NCI-H2081 treated with DMSO at 0.1 percent for 48 hours (cell line): Measurements from ENCODE around the gene NPHP4.

Source experiments
- DNase-seq: peaks from one replicate; lab custom pipeline; 2025; lab: John Stamatoyannopoulos, UW

NPHP4 gene

GRCh38 chr1:5877683-5878530, 114.3 kb downstream of the NPHP4 start:
- DNase-seq: no peak

- no peak for DNase-seq
Observed at GRCh38 chr1:5877001-5877400, 115.2 kb downstream of the NPHP4 start.

- DNase-seq: no peak
Observed at GRCh38 chr1:5876094-5876650, 116.1 kb downstream of the NPHP4 start.

DNA sequence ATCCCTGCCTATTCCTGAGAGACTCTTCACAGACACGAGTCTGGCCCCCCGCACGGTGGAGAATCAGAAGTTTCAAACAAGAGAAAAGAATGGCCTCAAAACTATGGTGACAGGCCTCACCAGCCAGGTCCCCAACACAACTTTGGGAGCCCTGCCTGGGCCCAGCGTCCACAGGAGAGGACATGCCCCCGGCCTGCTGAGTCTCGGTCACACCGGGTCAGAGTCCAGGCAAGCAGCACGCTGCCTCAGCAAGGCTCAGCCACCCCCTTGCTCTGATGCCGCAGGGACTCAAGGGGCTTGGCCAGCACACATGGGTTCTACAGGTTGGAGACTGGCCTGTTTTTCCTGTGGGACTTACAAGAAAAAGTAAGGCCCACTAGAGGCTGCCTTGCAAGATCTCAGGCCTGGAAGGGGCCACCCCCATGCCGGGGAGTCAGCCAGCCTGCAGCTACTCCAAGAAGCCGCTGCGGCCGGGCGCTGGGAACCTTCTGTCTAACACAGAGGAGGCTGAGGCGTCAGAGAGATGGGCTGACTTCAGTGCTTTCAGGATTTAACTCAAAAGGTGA, 116.8 kb downstream of the NPHP4 start:
- no peak for DNase-seq

GRCh38 chr1:5874416-5875110, 117.7 kb downstream of the NPHP4 start:
- no peak for DNase-seq

DNA sequence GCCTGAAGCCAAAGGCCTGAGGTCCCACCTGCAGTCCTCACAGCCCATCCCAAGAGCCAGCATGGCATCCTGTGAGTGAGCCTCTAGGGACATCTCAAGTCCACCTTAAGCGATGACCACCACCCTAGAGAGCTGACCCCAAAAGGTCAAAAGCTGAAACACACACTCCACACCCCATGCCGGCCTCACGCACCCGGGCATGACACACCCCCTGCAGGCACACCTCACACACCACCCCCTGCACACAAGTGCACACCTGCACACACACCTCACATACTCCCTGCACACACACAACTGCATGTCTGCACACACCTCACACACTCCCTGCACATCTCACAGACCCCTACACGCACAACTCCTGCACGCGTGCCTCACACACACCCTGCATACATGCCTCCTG, 118.7 kb downstream of the NPHP4 start:
- DNase-seq: no peak

DNA sequence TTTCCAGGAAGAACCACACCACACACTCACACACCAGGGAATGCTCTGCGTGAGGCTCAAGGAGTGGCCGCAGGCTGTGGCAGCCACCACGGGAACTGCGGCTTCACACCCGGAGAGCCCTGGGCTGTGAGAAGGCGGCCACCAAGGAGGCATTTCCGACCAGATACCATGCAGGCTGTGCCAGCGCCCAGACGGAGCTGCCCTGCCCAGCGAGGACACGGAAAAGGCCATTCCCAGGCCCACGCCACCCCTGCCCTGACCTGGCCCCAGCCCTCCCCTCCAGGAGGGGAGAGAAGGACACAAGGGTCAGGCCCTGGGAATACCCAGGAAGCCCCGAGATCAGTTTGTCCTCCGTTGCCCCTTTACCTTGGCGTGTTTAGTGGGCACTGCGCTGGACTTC, 119.3 kb downstream of the NPHP4 start:
- DNase-seq: no peak

DNA sequence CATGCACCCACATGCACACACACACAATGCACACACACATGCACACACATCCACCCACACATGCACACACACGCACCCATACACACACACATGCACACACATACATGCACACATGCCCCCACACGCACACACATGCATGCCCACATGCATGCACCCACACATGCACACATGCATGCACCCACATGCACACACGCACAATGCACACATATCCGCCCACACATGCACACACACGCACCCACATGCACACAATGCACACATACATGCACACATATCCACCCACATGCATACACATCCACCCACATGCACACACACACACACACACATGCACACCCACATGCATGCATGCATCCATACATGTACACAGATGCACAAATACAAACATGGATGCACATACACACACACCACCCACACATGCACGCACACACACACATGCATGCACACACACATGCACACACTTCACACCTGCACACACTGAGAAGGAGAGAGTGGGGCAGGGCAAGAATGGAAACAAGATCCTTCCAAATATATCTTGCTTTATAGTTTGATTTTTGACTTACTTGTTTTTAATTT, 123.2 kb downstream of the NPHP4 start:
- DNase-seq: no peak

- DNase-seq: no peak
Observed at GRCh38 chr1:5865774-5866173, 126.5 kb downstream of the NPHP4 start.

DNA sequence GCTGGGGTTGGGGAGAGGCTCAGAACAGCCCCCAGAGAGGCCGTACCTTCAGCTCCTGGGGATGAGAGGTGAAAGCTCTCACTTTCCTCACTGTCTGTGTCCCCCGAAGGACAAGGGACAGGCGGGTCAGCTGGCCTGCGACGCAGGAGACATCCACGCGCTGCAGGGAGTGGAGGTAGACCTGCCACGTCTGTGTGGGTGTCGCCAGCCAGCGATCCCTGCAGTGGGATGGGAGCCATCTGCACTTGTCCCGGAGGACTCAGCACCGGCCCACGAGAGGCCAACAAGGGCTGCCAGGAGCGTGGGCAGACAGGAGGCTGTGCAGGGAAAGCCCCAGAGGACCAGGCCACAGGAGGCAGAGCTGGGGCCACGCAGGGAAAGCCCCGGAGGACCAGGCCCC, 127.2 kb downstream of the NPHP4 start:
- DNase-seq: no peak

DNA sequence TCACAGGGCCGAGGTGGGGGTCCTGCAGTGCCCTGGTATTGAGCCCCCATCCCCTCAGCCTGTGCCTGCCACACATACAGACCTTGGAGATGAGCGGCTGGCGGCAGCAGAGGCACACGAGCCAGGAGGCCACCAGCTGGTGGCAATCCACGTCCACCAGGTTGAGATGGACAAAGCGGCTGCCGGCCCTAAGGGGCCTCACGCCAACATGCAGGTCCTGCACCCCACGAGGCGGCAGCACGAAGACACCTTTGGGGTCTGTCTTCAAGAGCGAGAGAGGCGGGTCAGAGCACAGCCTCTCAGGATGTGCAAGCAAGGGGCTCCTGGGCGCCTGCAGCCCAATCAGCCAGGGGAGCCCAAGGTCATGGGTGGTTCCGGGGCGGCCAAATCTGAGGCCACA, 128.0 kb downstream of the NPHP4 start:
- DNase-seq: no peak

DNA sequence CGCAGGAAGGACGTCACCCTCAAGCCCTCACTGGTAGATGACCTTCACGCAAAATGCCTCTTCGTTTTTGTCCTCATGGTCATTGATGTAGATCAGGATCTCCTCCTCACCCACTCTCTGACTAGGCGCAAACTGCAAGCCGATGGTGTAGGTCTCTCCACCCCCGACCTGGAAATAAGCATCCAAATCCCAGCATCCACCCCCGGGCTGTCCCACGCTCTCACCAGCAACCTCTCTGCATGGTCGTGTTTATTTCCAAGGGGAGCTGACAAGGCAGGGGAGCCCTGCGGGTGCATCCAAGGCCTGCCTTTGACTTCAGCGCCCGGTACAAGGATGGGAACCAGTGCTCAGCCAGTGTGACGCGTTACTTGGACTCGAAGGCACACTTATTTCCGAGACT, 129.0 kb downstream of the NPHP4 start:
- DNase-seq: no peak

DNA sequence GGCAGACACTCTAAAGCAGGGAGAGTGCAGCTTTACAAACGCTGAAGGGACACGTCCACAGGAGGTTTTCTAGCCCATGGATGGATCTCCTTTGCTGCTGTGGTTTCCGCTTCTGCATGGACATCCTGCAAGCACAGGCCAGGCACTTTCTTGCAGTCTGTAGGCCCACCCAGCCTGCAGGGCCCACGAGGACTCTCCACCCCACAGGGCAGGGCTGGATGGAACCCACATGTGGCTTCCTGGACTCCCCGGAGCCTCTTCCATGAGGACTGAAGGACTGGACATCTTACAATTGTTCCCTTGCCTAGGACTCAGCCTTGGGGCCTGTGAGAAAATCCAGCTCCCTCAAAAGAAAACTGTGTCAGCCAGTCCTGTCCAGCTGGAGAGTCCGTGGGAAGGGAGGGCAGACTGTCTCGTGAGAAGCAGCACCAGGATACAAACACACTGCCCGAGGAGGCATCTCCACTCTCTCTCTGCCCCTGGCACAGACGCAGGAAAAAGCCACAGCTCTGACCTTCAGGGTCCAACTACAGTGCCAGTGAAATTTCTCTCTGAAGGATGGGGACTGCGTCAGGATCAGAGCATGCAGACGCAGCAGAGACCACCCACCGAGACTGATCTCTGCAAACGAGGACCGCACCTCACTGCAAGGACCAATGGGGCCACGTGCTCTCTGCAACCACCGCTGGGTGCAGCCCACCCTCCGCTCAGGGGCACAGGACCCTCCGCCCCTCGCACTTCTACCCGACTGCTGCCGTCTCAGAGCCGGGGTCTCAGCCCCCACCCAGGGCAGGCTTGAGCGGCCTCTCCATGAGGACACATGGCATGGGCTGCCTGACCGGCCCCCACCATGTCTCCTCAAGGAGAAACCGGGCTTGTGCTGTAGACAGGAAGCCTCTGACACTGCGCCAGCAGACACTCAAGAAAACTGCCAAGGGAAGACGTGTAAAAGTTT, 130.1 kb downstream of the NPHP4 start:
- DNase-seq: no peak

DNA sequence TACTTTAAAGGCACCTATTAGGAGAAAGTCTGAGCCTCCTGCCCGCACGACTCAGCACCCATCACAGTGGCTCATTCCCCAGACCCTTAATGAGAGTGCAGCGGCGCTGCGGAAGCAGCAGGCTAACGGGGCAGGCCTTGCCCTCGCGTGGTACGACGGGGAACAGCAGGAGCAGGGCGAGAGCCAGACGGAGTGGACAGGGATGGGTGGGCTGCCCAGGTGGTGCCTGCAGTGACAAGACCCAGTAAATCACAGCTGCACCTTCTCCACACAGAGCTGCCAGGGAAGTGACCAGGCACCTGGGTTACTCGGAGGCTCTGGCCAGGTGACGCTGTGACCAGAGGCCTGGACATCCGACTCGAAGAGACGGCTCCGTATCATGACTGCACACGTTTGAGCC, 131.9 kb downstream of the NPHP4 start:
- DNase-seq: no peak

DNA sequence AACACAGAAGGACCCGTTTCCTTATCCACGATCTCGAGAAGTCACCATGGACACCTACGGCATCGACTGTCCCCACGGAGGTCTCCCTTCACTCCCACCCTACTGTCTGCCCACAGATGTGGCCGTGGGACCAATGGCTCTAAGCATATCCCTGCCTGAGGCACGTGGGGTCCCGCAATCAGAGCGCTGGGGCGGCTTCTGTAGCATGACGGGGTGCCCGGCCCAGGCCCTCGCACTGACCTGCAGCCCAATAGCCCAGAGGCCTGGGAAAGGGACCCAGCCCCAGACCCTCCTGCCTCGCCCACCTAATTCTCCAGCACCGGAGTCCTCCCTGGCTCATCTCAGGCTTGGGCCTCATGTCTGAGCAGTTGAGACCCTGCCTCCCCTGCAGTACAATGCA, 132.5 kb downstream of the NPHP4 start:
- no peak for DNase-seq

- DNase-seq: no peak
Observed at GRCh38 chr1:5858844-5859407, 133.3 kb downstream of the NPHP4 start.

DNA sequence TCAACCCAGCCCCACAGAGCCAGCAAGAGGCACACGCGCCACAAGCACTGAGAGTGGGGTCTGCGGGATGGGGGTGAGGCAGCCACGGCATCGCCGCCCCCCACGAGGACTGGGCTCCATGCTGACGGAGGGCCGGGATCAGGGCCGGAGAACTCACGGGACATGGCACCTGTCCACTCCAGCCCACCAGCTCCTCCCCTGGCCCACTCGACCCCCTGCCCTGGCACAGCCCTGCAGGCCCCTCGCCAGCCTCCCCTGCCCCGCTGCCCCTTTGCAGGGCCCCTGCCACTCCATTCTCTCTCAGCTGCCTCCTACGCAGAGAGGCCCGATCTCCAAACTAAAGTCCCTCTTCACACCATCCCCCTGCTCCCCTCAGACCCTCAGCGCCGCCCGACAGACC, 134.0 kb downstream of the NPHP4 start:
- no peak for DNase-seq

GRCh38 chr1:5857508-5858090, 134.6 kb downstream of the NPHP4 start:
- no peak for DNase-seq

DNA sequence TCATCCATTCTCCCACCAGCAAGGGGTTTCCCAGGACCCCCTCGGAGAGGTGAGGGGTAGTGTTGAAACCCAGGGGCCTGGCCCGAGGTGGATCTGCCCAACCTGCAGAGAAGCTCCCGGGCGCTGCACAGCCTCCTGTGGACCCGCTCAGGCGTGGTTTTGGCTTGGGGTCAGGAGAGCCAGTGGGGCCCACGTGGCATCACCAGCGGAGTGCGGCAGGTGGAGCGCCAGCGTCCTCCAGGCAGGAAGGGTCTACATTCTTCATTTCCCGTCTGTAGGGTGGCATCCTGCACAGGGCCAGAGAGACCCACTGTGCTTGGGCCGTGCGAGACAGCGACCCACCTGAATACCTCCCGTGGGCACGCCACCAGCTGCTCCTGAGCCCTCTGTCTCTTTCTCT, 135.2 kb downstream of the NPHP4 start:
- DNase-seq: no peak

DNA sequence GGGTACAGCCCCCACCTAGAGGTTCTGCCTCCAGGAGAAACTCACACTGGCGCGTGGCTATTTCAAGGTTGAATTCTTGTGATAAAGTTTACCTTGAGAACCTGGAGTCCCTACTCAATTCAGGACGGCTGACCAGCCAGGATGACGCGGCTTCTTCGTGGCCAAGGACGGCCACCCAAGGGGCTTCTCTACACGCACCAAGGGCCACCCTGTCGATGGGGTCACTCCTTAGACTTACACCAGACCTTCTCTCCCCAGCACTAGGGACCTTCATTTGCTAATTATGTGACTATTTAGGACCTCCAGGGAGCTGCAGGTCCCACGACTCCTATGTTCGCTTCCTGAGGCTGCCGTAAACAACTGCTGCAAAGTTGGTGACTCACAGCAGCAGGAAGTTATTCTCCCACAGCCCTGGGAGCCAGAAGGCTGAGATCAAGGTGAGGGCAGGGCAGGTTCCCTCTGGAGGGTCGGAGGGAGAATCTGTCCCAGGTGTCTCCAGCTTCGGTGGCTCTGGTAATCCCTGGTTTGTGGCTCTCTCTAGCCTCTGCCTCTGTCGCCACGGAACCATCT, 135.9 kb downstream of the NPHP4 start:
- DNase-seq: no peak
